ENCODE measurements around the gene UNC45A.
"Not testable (repeated sequence)": the region's sequence is repeated elsewhere in the genome, so short reads cannot be mapped to it uniquely, and the experiment has no call there.

Gene UNC45A

GRCh38 chr15:90934949-90935751 lies at the start of gene UNC45A:
Gene UNC45A (plus strand): TSS chr15:90935285. CDS start chr15:90935325, 40 bp downstream.
- peak; percentile 88 for DNase-seq (ENCODE audit: low read depth)

GRCh38 chr15:90885432-90886290 lies 49.4 kb upstream of the UNC45A start:
- DNase-seq (ENCODE audit: low read depth): peak; percentile 65

GRCh38 chr15:90886291-90886614 lies 48.8 kb upstream of the UNC45A start:
- DNase-seq (ENCODE audit: low read depth): no peak

- DNase-seq (ENCODE audit: low read depth): no peak
Observed at GRCh38 chr15:90887037-90887481, 48.0 kb upstream of the UNC45A start.

- no peak for DNase-seq (ENCODE audit: low read depth)
Observed at GRCh38 chr15:90889313-90889730, 45.8 kb upstream of the UNC45A start.

GRCh38 chr15:90889736-90890456 lies 45.2 kb upstream of the UNC45A start:
- no peak for DNase-seq (ENCODE audit: low read depth)

- DNase-seq (ENCODE audit: low read depth): no peak
Observed at GRCh38 chr15:90890839-90891238, 44.2 kb upstream of the UNC45A start.

GRCh38 chr15:90891346-90891949 lies 43.6 kb upstream of the UNC45A start:
- DNase-seq (ENCODE audit: low read depth): no peak

- no peak for DNase-seq (ENCODE audit: low read depth)
Observed at GRCh38 chr15:90892023-90892422, 43.1 kb upstream of the UNC45A start.

- DNase-seq (ENCODE audit: low read depth): no peak
Observed at GRCh38 chr15:90892498-90893174, 42.4 kb upstream of the UNC45A start.

GRCh38 chr15:90893175-90894090 lies 41.7 kb upstream of the UNC45A start:
- DNase-seq (ENCODE audit: low read depth): no peak

- DNase-seq (ENCODE audit: low read depth): peak; percentile 20
Observed at GRCh38 chr15:90895571-90896117, 39.4 kb upstream of the UNC45A start.

GRCh38 chr15:90897131-90897655 lies 37.9 kb upstream of the UNC45A start:
- not testable (repeated sequence) for DNase-seq (ENCODE audit: low read depth)

- DNase-seq (ENCODE audit: low read depth): peak; percentile 11
Observed at GRCh38 chr15:90901175-90902039, 33.7 kb upstream of the UNC45A start.

- peak; percentile 87 for DNase-seq (ENCODE audit: low read depth)
Observed at GRCh38 chr15:90902040-90902839, 32.8 kb upstream of the UNC45A start.

GRCh38 chr15:90902840-90903732 lies 32.0 kb upstream of the UNC45A start, which contains the start of gene MAN2A2:
Gene MAN2A2 (plus strand): TSS chr15:90903302. CDS start chr15:90904208, 906 bp downstream.
- DNase-seq (ENCODE audit: low read depth): peak; percentile 53
